Mammary epithelial cell (primary cell): ENCODE results near the gene SPTSSA.

ENCODE experiments used
- CTCF ChIP-seq, 2 donors: IDR thresholded peaks in 1 of 2; conservative IDR thresholded peaks in 1 of 2; 2 replicates each; pipeline ENCODE4 v1.5.1; 2011 to 2012; ENCODE audit warnings: inconsistent platforms in 2 of 2, low read length in 2 of 2, mild to moderate bottlenecking in 2 of 2, control low read depth in 1 of 2, low read depth in 1 of 2; ENCODE audit not compliant: insufficient read depth in 1 of 2; ENCODE audit errors: extremely low read depth in 1 of 2
- EZH2 ChIP-seq: IDR thresholded peaks from 2 replicates; pipeline ENCODE4 v1.6.1; 2012; ENCODE audit warnings: low read length, inconsistent platforms, borderline replicate concordance

- TF ChIP-seq EZH2 = no peak
- TF ChIP-seq CTCF (conservative IDR thresholded peaks at IDR 0.05 in 1 of 2, IDR thresholded peaks at IDR 0.05 in 1 of 2; ENCODE audit: extremely low read depth in 1 of 2, insufficient read depth in 1 of 2, low read depth in 1 of 2, low read length in 2 of 2) = no peak
Observed at GRCh38 chr14:34426313-34427295, 35.4 kb downstream of the SPTSSA start.
